ENCODE data around the gene MGARP.

DNA sequence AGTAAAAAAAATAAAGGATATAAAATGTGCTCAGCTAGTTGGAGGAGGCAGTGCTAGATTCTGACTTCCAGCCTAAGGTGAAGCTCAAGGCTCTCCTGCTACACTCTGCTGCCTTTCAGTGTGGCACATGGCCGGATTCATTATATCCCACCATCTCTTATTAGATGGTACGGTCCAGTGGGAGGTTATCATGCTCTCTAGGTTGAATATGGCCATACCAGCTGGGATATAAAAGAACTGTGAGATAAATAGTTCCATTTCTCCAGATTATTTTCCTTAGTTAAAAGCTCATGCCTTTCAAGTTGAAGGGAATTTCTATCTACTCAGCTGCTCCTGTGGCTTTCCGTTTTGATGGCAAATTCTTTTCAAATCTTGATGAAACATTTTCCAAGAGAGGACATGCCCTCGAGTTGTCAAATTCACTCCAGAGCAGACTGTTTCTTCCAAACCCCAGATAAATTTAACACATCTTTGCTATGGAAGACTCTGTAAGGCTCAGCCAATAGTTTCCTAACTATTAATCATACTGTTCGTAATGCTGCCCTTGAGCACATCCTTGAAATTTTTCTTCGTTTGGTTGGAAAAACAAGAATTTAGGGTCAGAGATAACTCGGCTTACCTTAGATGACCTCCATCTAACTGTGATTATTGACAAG lies 2.2 kb upstream of the MGARP start:
- TF ChIP-seq, protein P1, sequence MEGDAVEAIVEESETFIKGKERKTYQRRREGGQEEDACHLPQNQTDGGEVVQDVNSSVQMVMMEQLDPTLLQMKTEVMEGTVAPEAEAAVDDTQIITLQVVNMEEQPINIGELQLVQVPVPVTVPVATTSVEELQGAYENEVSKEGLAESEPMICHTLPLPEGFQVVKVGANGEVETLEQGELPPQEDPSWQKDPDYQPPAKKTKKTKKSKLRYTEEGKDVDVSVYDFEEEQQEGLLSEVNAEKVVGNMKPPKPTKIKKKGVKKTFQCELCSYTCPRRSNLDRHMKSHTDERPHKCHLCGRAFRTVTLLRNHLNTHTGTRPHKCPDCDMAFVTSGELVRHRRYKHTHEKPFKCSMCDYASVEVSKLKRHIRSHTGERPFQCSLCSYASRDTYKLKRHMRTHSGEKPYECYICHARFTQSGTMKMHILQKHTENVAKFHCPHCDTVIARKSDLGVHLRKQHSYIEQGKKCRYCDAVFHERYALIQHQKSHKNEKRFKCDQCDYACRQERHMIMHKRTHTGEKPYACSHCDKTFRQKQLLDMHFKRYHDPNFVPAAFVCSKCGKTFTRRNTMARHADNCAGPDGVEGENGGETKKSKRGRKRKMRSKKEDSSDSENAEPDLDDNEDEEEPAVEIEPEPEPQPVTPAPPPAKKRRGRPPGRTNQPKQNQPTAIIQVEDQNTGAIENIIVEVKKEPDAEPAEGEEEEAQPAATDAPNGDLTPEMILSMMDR (conservative IDR thresholded peaks at IDR 0.05; ENCODE audit: low read depth in 2 of 2), result no peak
- TF ChIP-seq, protein P2, sequence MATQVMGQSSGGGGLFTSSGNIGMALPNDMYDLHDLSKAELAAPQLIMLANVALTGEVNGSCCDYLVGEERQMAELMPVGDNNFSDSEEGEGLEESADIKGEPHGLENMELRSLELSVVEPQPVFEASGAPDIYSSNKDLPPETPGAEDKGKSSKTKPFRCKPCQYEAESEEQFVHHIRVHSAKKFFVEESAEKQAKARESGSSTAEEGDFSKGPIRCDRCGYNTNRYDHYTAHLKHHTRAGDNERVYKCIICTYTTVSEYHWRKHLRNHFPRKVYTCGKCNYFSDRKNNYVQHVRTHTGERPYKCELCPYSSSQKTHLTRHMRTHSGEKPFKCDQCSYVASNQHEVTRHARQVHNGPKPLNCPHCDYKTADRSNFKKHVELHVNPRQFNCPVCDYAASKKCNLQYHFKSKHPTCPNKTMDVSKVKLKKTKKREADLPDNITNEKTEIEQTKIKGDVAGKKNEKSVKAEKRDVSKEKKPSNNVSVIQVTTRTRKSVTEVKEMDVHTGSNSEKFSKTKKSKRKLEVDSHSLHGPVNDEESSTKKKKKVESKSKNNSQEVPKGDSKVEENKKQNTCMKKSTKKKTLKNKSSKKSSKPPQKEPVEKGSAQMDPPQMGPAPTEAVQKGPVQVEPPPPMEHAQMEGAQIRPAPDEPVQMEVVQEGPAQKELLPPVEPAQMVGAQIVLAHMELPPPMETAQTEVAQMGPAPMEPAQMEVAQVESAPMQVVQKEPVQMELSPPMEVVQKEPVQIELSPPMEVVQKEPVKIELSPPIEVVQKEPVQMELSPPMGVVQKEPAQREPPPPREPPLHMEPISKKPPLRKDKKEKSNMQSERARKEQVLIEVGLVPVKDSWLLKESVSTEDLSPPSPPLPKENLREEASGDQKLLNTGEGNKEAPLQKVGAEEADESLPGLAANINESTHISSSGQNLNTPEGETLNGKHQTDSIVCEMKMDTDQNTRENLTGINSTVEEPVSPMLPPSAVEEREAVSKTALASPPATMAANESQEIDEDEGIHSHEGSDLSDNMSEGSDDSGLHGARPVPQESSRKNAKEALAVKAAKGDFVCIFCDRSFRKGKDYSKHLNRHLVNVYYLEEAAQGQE (IDR thresholded peaks at IDR 0.05; ENCODE audit: unreplicated experiment), result no peak
- TF ChIP-seq EZH2 (IDR thresholded peaks at IDR 0.05; ENCODE audit: low read depth, unreplicated experiment) (no peak), EZH2phosphoT487 (IDR thresholded peaks at IDR 0.05; ENCODE audit: unreplicated experiment) (no peak), ZNF114 (CRISPR knock-in tag; IDR thresholded peaks at IDR 0.05) (no peak), POLR2AphosphoS5 (IDR thresholded peaks at IDR 0.05; ENCODE audit: low read depth) (no peak), CREB1 (CRISPR knock-in tag; IDR thresholded peaks at IDR 0.05; ENCODE audit: low read depth) (no peak), NANOG (IDR thresholded peaks at IDR 0.05; ENCODE audit: borderline replicate concordance) (no peak), ZNF331 (CRISPR knock-in tag; IDR thresholded peaks at IDR 0.05; ENCODE audit: low read depth) (no peak)
